ENCODE measurements around the gene PTPRD. TPM values are rescaled to one million over a fixed set of nuclear protein-coding genes. Genes with fewer than 3 reads are reported as not detected.

Gene PTPRD
- total and polyA plus RNA-seq, 2 experiments from 2014 or later = 11.5 to 58.0 TPM

- no peaks in the 10 kb centered on the region for H3K79me2 ChIP-seq (replicated peaks; ENCODE audit: insufficient read depth)
- peak overlapping the region; percentile 99 for H3K27ac ChIP-seq (ENCODE audit: low read depth)
- Mint-ChIP-seq H3K36me3 (ENCODE audit: low read depth) (no peaks in the 10 kb centered on the region), H3K27ac (peak overlapping the region; percentile 99), H3K9me3 (no peaks in the 10 kb centered on the region), H3K4me3 (no peak overlapping the region), H3K27me3 (ENCODE audit: insufficient read depth, low read depth, poor library complexity) (peaks cover 7% of the 10 kb centered on the region), H3K4me1 (peaks cover 39% of the 10 kb centered on the region)
- peaks cover 24% of the 10 kb centered on the region for H3K4me1 ChIP-seq (ENCODE audit: insufficient read depth)
- no peak for TF ChIP-seq EZH2 (IDR thresholded peaks at IDR 0.05; ENCODE audit: low read depth, unreplicated experiment)
- no peak for TF ChIP-seq STAT1 (IDR thresholded peaks at IDR 0.05; ENCODE audit: unreplicated experiment)
- TF ChIP-seq ETS1 (IDR thresholded peaks at IDR 0.05) = no peak
- TF ChIP-seq ZNF331 (CRISPR knock-in tag; IDR thresholded peaks at IDR 0.05; ENCODE audit: low read depth) = no peak
- no peak for TF ChIP-seq NANOG (IDR thresholded peaks at IDR 0.05; ENCODE audit: borderline replicate concordance)
- no peak for TF ChIP-seq ZNF114 (CRISPR knock-in tag; IDR thresholded peaks at IDR 0.05)
- no peak for TF ChIP-seq EZH2phosphoT487 (IDR thresholded peaks at IDR 0.05; ENCODE audit: unreplicated experiment)
- no peak for TF ChIP-seq REST (IDR thresholded peaks at IDR 0.05; ENCODE audit: unreplicated experiment)
- no peak for TF ChIP-seq CTCF (conservative IDR thresholded peaks at IDR 0.05; ENCODE audit: low read depth in 2 of 2)
- no peak for TF ChIP-seq CREB1 (CRISPR knock-in tag; IDR thresholded peaks at IDR 0.05; ENCODE audit: low read depth)
- TF ChIP-seq POLR2AphosphoS5 (IDR thresholded peaks at IDR 0.05; ENCODE audit: low read depth) = no peak
- no peak for TF ChIP-seq ZNF462 (CRISPR knock-in tag; IDR thresholded peaks at IDR 0.05)
- no peak for TF ChIP-seq JUNB (IDR thresholded peaks at IDR 0.05; ENCODE audit: unreplicated experiment)
- no peaks in the 10 kb centered on the region for H3K36me3 ChIP-seq (ENCODE audit: insufficient read depth)
- no peaks in the 10 kb centered on the region for H4K20me1 ChIP-seq (replicated peaks; ENCODE audit: insufficient read depth)
- no peak overlapping the region; the same call in 1 of the 2 replicates for H2AFZ ChIP-seq
- no peak for DNase-seq (ENCODE audit: low spot score)
- ATAC-seq = no peak
- peaks cover 5% of the 10 kb centered on the region; the same call in 1 of the 2 replicates for H3F3A ChIP-seq (replicated peaks; ENCODE audit: low read depth)
- no peak overlapping the region for H3K4me3 ChIP-seq
- H3K4me2 ChIP-seq = no peak overlapping the region
- H3K27me3 ChIP-seq (ENCODE audit: insufficient read depth) = no peaks in the 10 kb centered on the region
- peaks cover 9% of the 10 kb centered on the region for H3K9me2 ChIP-seq (ENCODE audit: insufficient read depth)
These were observed 1053.9 kb downstream of the PTPRD start for GRCh38 chr9:9558907-9559306.
